ENCODE data around the gene XYLB.
"Not testable (repeated sequence)": the region's sequence is repeated elsewhere in the genome, so short reads cannot be mapped to it uniquely, and the experiment has no call there.

XYLB gene

GRCh38 chr3:38346587-38347410 lies at the start of gene XYLB:
Gene XYLB, plus strand, starts transcription at chr3:38346785. Its CDS starts 84 bp downstream, at chr3:38346869.
- DNase-seq, result peak; percentile 86

GRCh38 chr3:38297053-38297452 lies 49.5 kb upstream of the XYLB start:
- not testable (repeated sequence) for DNase-seq

GRCh38 chr3:38297537-38297936 lies 49.0 kb upstream of the XYLB start:
- no peak for DNase-seq

GRCh38 chr3:38297947-38298711 lies 48.5 kb upstream of the XYLB start:
- peak; percentile 1 for DNase-seq

- no peak for DNase-seq
Observed at GRCh38 chr3:38306941-38307340, 39.6 kb upstream of the XYLB start.

GRCh38 chr3:38307599-38307998 lies 39.0 kb upstream of the XYLB start:
- DNase-seq, result no peak

- no peak for DNase-seq
Observed at GRCh38 chr3:38308456-38308855, 38.1 kb upstream of the XYLB start.

- DNase-seq, result no peak
Observed at GRCh38 chr3:38311476-38311875, 35.1 kb upstream of the XYLB start.

- no peak for DNase-seq
Observed at GRCh38 chr3:38311941-38312340, 34.6 kb upstream of the XYLB start.

- DNase-seq, result no peak
Observed at GRCh38 chr3:38312356-38312755, 34.2 kb upstream of the XYLB start.

GRCh38 chr3:38313263-38313662 lies 33.3 kb upstream of the XYLB start:
- no peak for DNase-seq

- no peak for DNase-seq
Observed at GRCh38 chr3:38313695-38314094, 32.9 kb upstream of the XYLB start.

- no peak for DNase-seq
Observed at GRCh38 chr3:38314112-38314763, 32.3 kb upstream of the XYLB start.

- no peak for DNase-seq
Observed at GRCh38 chr3:38314764-38315487, 31.7 kb upstream of the XYLB start.

- no peak for DNase-seq
Observed at GRCh38 chr3:38315488-38316230, 30.9 kb upstream of the XYLB start.

GRCh38 chr3:38316356-38317191 lies 30.0 kb upstream of the XYLB start:
- no peak for DNase-seq

- DNase-seq, result no peak
Observed at GRCh38 chr3:38317192-38317759, 29.3 kb upstream of the XYLB start.

- no peak for DNase-seq
Observed at GRCh38 chr3:38318766-38319671, 27.6 kb upstream of the XYLB start.

GRCh38 chr3:38320638-38321037 lies 25.9 kb upstream of the XYLB start:
- not testable (repeated sequence) for DNase-seq

- DNase-seq, result no peak
Observed at GRCh38 chr3:38323060-38323459, 23.5 kb upstream of the XYLB start.

All from midbrain (tissue), 1 donor.